ENCODE data around the gene PLEKHF1.
A peak's percentile ranks its signal among the peaks of the same experiment; 100 is the strongest.
"Not testable (repeated sequence)": the region's sequence is repeated elsewhere in the genome, so short reads cannot be mapped to it uniquely, and the experiment has no call there.

The PLEKHF1 gene

GRCh38 chr19:29670255-29670654 is 5.0 kb downstream of the PLEKHF1 start:
- Histone ChIP-seq H3K27ac (ENCODE audit: low read length) (no peak overlapping the region), H3K4me2 (ENCODE audit: low read depth, low read length) (no peak overlapping the region), H3F3A (ENCODE audit: insufficient read depth, low read length) (no peaks in the 10 kb centered on the region), H3K9me3 (replicated peaks; ENCODE audit: insufficient read depth, low read length) (no peaks in the 10 kb centered on the region), H3K36me3 (replicated peaks; ENCODE audit: insufficient read depth, low read length) (no peaks in the 10 kb centered on the region), H3K9ac (ENCODE audit: low read length) (no peak overlapping the region), H4K20me1 (ENCODE audit: insufficient read depth, low read length) (no peaks in the 10 kb centered on the region), H3K9me2 (replicated peaks; ENCODE audit: insufficient read depth, low read length) (no peaks in the 10 kb centered on the region), H3K4me1 (ENCODE audit: low read length) (0 out of 2 replicates have a peak, but pooled peaks cover 5% of the 10 kb centered on the region), H2AFZ (ENCODE audit: low read length) (no peak overlapping the region), H3K27me3 (replicated peaks; ENCODE audit: insufficient read depth, low read length) (no peaks in the 10 kb centered on the region), H3K79me2 (ENCODE audit: low read length) (peaks cover 5% of the 10 kb centered on the region; the same call in 1 of the 2 replicates), H3K4me3 (ENCODE audit: low read length) (no peak overlapping the region)
- TF ChIP-seq CTCF (IDR thresholded peaks at IDR 0.05; ENCODE audit: low read length) (no peak), EZH2phosphoT487 (IDR thresholded peaks at IDR 0.05; ENCODE audit: low read length) (no peak), EZH2 (optimal IDR thresholded peaks at IDR 0.05; ENCODE audit: low read depth, low read length) (no peak)
- DNase-seq: no peak

DNA sequence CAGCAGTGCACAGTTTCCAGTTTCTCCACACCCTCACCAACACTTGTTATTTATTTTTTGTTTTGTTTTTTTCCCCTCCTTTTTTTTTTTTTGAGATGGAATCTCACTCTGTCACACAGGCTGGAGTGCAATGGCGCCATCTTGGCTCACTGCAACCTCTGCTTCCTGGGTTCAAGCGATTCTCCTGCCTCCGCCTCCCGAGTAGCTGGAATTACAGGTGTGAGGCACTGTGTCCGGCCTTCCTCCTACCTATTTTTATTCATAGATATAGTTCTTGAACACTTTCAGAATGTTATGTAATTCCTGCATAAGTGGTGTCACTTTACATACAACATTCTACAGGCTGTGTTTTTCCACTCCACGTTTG is 5.7 kb downstream of the PLEKHF1 start:
- not testable (repeated sequence) for H3K79me2 ChIP-seq (ENCODE audit: low read length); H3K4me1 ChIP-seq (ENCODE audit: low read length)

GRCh38 chr19:29671393-29672160 is 6.3 kb downstream of the PLEKHF1 start:
- Histone ChIP-seq H3K36me3 (replicated peaks; ENCODE audit: insufficient read depth, low read length) (no peaks in the 10 kb centered on the region), H3F3A (ENCODE audit: insufficient read depth, low read length) (no peaks in the 10 kb centered on the region), H3K9me3 (replicated peaks; ENCODE audit: insufficient read depth, low read length) (no peaks in the 10 kb centered on the region), H3K4me1 (ENCODE audit: low read length) (no peaks in the 10 kb centered on the region), H3K4me3 (ENCODE audit: low read length) (no peak overlapping the region), H3K4me2 (ENCODE audit: low read depth, low read length) (no peak overlapping the region), H4K20me1 (ENCODE audit: insufficient read depth, low read length) (no peaks in the 10 kb centered on the region), H3K27me3 (replicated peaks; ENCODE audit: insufficient read depth, low read length) (no peaks in the 10 kb centered on the region), H3K27ac (ENCODE audit: low read length) (no peak overlapping the region), H3K9me2 (replicated peaks; ENCODE audit: insufficient read depth, low read length) (no peaks in the 10 kb centered on the region), H2AFZ (ENCODE audit: low read length) (no peak overlapping the region), H3K79me2 (ENCODE audit: low read length) (peaks cover 5% of the 10 kb centered on the region; the same call in 1 of the 2 replicates), H3K9ac (ENCODE audit: low read length) (no peak overlapping the region)
- no peak for TF ChIP-seq EZH2phosphoT487 (IDR thresholded peaks at IDR 0.05; ENCODE audit: low read length)
- no peak for TF ChIP-seq EZH2 (optimal IDR thresholded peaks at IDR 0.05; ENCODE audit: low read depth, low read length)
- peak; percentile 10; the same call in 1 of the 2 replicates for TF ChIP-seq CTCF (IDR thresholded peaks at IDR 0.05; ENCODE audit: low read length)
- DNase-seq: no peak

More for the DNA sequence above, 5.7 kb downstream of the PLEKHF1 start:
- H3K9me3 ChIP-seq (replicated peaks; ENCODE audit: insufficient read depth, low read length); H3K4me2 ChIP-seq (ENCODE audit: low read depth, low read length); H3K27me3 ChIP-seq (replicated peaks; ENCODE audit: insufficient read depth, low read length); H2AFZ ChIP-seq (ENCODE audit: low read length); H3F3A ChIP-seq (ENCODE audit: insufficient read depth, low read length); DNase-seq; H3K9ac ChIP-seq (ENCODE audit: low read length); H3K9me2 ChIP-seq (replicated peaks; ENCODE audit: insufficient read depth, low read length); H3K27ac ChIP-seq (ENCODE audit: low read length); H4K20me1 ChIP-seq (ENCODE audit: insufficient read depth, low read length); H3K4me3 ChIP-seq (ENCODE audit: low read length); H3K36me3 ChIP-seq (replicated peaks; ENCODE audit: insufficient read depth, low read length): not testable (repeated sequence)

DNA sequence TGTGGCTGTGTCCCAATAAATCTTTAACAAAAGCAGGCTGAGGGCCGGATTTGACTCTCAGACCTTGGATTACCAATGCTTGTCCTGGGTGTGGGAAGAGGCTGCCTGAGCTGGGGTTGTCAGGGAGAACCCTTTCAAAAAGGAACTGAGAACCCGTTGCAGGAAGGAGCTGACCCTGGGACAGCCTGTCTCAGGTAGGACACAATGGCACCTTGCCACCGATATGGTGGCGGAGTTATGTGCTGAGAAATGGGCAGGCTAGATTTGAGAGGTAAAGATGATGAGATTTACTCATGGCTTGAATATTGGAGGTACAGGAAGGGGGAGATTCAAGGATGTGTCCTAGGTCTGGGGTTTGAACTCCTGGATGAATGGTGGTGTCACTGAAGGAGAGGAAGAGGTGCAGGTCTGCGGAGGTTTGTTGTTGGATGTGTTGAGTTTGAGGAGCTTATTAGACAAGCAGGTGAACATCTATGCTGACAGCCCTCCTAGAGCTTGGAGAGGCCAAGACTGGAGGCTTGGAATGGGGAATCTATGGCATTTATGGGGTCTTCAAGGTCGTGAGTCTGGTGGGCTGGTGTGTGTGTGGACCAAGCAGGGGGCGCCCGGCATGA is 7.2 kb downstream of the PLEKHF1 start:
- Histone ChIP-seq H3K9me2 (replicated peaks; ENCODE audit: insufficient read depth, low read length) (no peaks in the 10 kb centered on the region), H4K20me1 (ENCODE audit: insufficient read depth, low read length) (no peaks in the 10 kb centered on the region), H3K4me2 (ENCODE audit: low read depth, low read length) (no peak overlapping the region), H3K36me3 (replicated peaks; ENCODE audit: insufficient read depth, low read length) (no peaks in the 10 kb centered on the region), H3F3A (ENCODE audit: insufficient read depth, low read length) (no peaks in the 10 kb centered on the region), H3K27ac (ENCODE audit: low read length) (no peak overlapping the region), H3K4me1 (ENCODE audit: low read length) (no peaks in the 10 kb centered on the region), H3K79me2 (ENCODE audit: low read length) (no peaks in the 10 kb centered on the region), H2AFZ (ENCODE audit: low read length) (no peak overlapping the region), H3K27me3 (replicated peaks; ENCODE audit: insufficient read depth, low read length) (no peaks in the 10 kb centered on the region), H3K9ac (ENCODE audit: low read length) (no peak overlapping the region), H3K4me3 (ENCODE audit: low read length) (no peak overlapping the region), H3K9me3 (replicated peaks; ENCODE audit: insufficient read depth, low read length) (no peaks in the 10 kb centered on the region)
- TF ChIP-seq CTCF (IDR thresholded peaks at IDR 0.05; ENCODE audit: low read length) (no peak), EZH2 (optimal IDR thresholded peaks at IDR 0.05; ENCODE audit: low read depth, low read length) (no peak), EZH2phosphoT487 (IDR thresholded peaks at IDR 0.05; ENCODE audit: low read length) (no peak)
- no peak for DNase-seq
